ENCODE measurements around the gene GIT1.

DNA sequence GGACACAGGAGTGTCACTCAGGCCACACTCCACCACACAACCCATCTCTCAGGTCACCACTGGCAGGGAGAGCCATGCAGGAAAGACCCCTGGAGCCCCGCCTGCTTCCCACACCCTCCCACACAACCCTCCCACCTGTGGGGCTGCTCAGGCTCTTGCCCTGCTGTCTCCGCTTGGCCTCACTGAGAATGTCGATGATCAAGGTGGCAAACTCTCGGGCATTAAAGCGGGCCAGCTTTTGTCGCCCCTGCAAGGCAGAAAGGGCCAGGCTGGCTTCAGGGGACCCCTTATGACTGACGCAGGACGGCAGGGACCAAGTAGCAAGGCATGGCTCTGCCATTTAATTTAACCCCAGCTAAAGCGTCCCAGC lies 12.5 kb downstream of the GIT1 start:
- TF ChIP-seq POLR2A (IDR thresholded peaks at IDR 0.05; ENCODE audit: extremely low read depth, insufficient read length) (no peak), MYC (IDR thresholded peaks at IDR 0.05; ENCODE audit: low read depth, low read length) (no peak)
- TF ChIP-seq, protein P1, sequence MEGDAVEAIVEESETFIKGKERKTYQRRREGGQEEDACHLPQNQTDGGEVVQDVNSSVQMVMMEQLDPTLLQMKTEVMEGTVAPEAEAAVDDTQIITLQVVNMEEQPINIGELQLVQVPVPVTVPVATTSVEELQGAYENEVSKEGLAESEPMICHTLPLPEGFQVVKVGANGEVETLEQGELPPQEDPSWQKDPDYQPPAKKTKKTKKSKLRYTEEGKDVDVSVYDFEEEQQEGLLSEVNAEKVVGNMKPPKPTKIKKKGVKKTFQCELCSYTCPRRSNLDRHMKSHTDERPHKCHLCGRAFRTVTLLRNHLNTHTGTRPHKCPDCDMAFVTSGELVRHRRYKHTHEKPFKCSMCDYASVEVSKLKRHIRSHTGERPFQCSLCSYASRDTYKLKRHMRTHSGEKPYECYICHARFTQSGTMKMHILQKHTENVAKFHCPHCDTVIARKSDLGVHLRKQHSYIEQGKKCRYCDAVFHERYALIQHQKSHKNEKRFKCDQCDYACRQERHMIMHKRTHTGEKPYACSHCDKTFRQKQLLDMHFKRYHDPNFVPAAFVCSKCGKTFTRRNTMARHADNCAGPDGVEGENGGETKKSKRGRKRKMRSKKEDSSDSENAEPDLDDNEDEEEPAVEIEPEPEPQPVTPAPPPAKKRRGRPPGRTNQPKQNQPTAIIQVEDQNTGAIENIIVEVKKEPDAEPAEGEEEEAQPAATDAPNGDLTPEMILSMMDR (IDR thresholded peaks at IDR 0.05; ENCODE audit: low read depth, low read length), result no peak

Measured in NB4 (cell line).